RWPE2 (cell line): Measurements from ENCODE around the gene BAZ2B.

ENCODE experiments used
- ATAC-seq: fragments of 200-7000 bp; cut with Tn5 transposase; 3 replicates; pipeline ENCODE4 v1.9.1; 2021; ENCODE audit warnings: low read depth
- DNase-seq: peaks from one replicate; pipeline ENCODE4 v3.0.0-alpha.2; 2020; ENCODE audit warnings: low spot score
- H3K27ac ChIP-seq: fragments of 450-650 bp; 2 replicates; pipeline ENCODE4 v1.5.1; 2017; ENCODE audit warnings: mild to moderate bottlenecking; ENCODE audit not compliant: poor library complexity, severe bottlenecking
- H3K27me3 ChIP-seq: fragments of 250-450 bp; sonication (Bioruptor Pico); 2 replicates; pipeline ENCODE4 v1.5.1; 2021; ENCODE audit warnings: mild to moderate bottlenecking, moderate library complexity; ENCODE audit not compliant: insufficient read depth, poor library complexity, severe bottlenecking
- H3K36me3 ChIP-seq: fragments of 250-450 bp; sonication (Bioruptor Pico); 2 replicates; pipeline ENCODE4 v1.5.1; 2020; ENCODE audit warnings: low read depth, mild to moderate bottlenecking, moderate library complexity
- H3K4me1 ChIP-seq: fragments of 250-450 bp; sonication (Bioruptor Pico); 2 replicates; pipeline ENCODE4 v1.5.1; 2021; ENCODE audit warnings: mild to moderate bottlenecking, moderate library complexity; ENCODE audit not compliant: insufficient read depth, poor library complexity, severe bottlenecking
- H3K4me3 ChIP-seq: fragments of 250-450 bp; sonication (Bioruptor Pico); 2 replicates; pipeline ENCODE4 v1.5.1; 2021; ENCODE audit warnings: mild to moderate bottlenecking, moderate library complexity; ENCODE audit not compliant: severe bottlenecking
- H3K9me3 ChIP-seq: fragments of 250-450 bp; sonication (Bioruptor Pico); 2 replicates; pipeline ENCODE4 v1.5.1; 2021; ENCODE audit warnings: mild to moderate bottlenecking, moderate library complexity; ENCODE audit not compliant: severe bottlenecking
- CTCF ChIP-seq: fragments of 450-650 bp; IDR thresholded peaks from one replicate; pipeline ENCODE4 v1.5.1; 2017; ENCODE audit warnings: mild to moderate bottlenecking, moderate library complexity; ENCODE audit not compliant: poor library complexity, severe bottlenecking

The BAZ2B gene

GRCh38 chr2:159449504-159450124, 166.7 kb downstream of the BAZ2B start:
- Histone ChIP-seq H3K4me1 (peaks cover 7% of the 10 kb centered on the region), H3K27me3 (no peaks in the 10 kb centered on the region), H3K4me3 (no peak overlapping the region), H3K36me3 (peaks cover 30% of the 10 kb centered on the region), H3K27ac (no peak overlapping the region), H3K9me3 (no peaks in the 10 kb centered on the region)
- no peak for ATAC-seq
- no peak for DNase-seq
- no peak for TF ChIP-seq CTCF

- no peak for TF ChIP-seq CTCF
- H3K4me1 ChIP-seq, result no peaks in the 10 kb centered on the region
- H3K27ac ChIP-seq, result no peak overlapping the region
- H3K4me3 ChIP-seq, result no peak overlapping the region
- H3K27me3 ChIP-seq, result no peaks in the 10 kb centered on the region
- DNase-seq (no peak), ATAC-seq (no peak)
- peaks cover 37% of the 10 kb centered on the region for H3K36me3 ChIP-seq
- H3K9me3 ChIP-seq, result no peaks in the 10 kb centered on the region
These were observed 169.5 kb downstream of the BAZ2B start for GRCh38 chr2:159446817-159447216.

GRCh38 chr2:159446201-159446600, 170.1 kb downstream of the BAZ2B start:
- H3K36me3 ChIP-seq, result peaks cover 37% of the 10 kb centered on the region
- H3K27ac ChIP-seq, result no peak overlapping the region
- no peaks in the 10 kb centered on the region for H3K27me3 ChIP-seq
- DNase-seq (no peak), ATAC-seq (no peak)
- H3K4me3 ChIP-seq, result no peak overlapping the region
- no peak for TF ChIP-seq CTCF
- H3K4me1 ChIP-seq, result no peaks in the 10 kb centered on the region
- H3K9me3 ChIP-seq, result no peaks in the 10 kb centered on the region

- Histone ChIP-seq H3K9me3 (no peaks in the 10 kb centered on the region), H3K27ac (no peak overlapping the region), H3K4me3 (no peak overlapping the region), H3K27me3 (no peaks in the 10 kb centered on the region), H3K36me3 (peaks cover 42% of the 10 kb centered on the region), H3K4me1 (no peaks in the 10 kb centered on the region)
- ATAC-seq (no peak), DNase-seq (no peak)
- TF ChIP-seq CTCF, result no peak
These were observed 171.0 kb downstream of the BAZ2B start for GRCh38 chr2:159445307-159445706.

- no peak for DNase-seq
- ATAC-seq, result no peak
- TF ChIP-seq CTCF, result no peak
- Histone ChIP-seq H3K4me1 (no peaks in the 10 kb centered on the region), H3K27me3 (no peaks in the 10 kb centered on the region), H3K36me3 (peaks cover 44% of the 10 kb centered on the region), H3K9me3 (no peaks in the 10 kb centered on the region), H3K27ac (no peak overlapping the region), H3K4me3 (no peak overlapping the region)
These were observed 171.6 kb downstream of the BAZ2B start for GRCh38 chr2:159444754-159445153.
